ENCODE measurements around the gene ITGB1BP2.
A peak's percentile ranks its signal among the peaks of the same experiment; 100 is the strongest.
"Not testable (repeated sequence)": the region's sequence is repeated elsewhere in the genome, so short reads cannot be mapped to it uniquely, and the experiment has no call there.

Gene ITGB1BP2

DNA sequence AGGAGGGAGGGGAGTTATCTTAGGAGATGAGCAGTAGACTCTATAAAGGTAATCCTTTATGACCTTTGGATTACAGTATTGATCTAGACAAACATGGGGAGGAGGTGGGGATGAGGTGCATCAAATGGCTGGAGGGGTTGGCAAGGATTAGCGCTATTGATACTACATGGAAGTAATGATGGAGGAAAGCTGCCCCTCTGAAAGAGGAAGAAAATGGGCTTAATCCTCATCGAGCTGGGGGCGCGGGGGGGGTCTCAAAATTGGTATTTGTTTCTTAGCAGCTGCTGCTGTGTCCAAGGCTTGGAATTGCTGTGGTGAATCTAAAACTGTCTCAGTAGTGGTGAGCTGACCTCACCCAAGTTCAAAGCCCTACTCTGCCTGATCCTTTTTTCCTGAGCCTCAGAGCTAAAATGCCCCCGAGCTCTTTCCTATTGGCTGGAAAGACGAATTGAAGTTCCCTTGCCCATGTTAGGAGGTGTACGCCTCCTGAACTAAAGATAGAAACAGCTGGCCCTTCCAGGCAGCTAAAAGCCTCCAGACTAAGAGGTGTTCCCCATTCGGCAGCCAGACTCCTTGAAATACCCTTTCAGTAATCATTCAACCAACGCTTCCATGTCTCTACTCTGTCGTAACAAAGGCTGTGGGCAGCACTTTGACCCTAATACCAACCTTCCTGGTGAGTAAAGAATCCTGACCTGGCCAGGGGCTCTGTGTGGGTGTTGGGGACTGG, at the start of gene ITGB1BP2:
Gene ITGB1BP2 (plus strand): TSS at position 556 of the 730 bp plus-strand sequence. CDS start 57 bp downstream, at position 613.
- no peak for DNase-seq (ENCODE audit: low read depth in 2 of 2)

GRCh38 chrX:71252221-71252620, 49.3 kb upstream of the ITGB1BP2 start:
- no peak for DNase-seq (ENCODE audit: low read depth in 2 of 2)

GRCh38 chrX:71253253-71254091, 48.1 kb upstream of the ITGB1BP2 start:
- DNase-seq (ENCODE audit: low read depth in 2 of 2), result no peak

GRCh38 chrX:71254092-71254963, 47.2 kb upstream of the ITGB1BP2 start, which contains the start of gene ZMYM3:
TSS of gene ZMYM3 (minus strand) at chrX:71254140. CDS start at chrX:71253255, 885 bp downstream.
- peak; percentile 52 to 58 for DNase-seq (ENCODE audit: low read depth in 2 of 2)

- DNase-seq (ENCODE audit: low read depth in 2 of 2), result no peak
These were observed 45.5 kb upstream of the ITGB1BP2 start for GRCh38 chrX:71256051-71256450.

DNA sequence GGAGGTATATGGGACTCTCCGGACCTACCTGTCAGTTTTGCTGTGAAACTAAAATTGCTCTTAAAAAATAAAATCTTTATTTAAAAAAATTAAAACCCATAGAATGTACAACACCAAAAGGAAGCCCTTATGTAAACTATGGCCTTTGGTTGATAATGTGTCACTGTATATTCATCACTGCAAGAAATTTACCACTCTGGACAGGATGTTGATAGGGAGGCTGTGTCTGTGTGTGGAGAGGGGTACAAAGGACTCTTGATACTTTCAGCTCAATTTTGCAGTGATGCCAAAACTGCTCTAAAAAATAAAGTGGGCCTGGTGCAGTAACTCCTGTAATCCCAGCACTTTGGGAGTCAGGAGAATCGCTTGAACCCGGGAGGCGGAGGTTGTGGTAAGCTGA, 44.7 kb upstream of the ITGB1BP2 start:
- no peak for DNase-seq (ENCODE audit: low read depth in 2 of 2)

- DNase-seq (ENCODE audit: low read depth in 2 of 2), result not testable (repeated sequence)
These were observed 32.9 kb upstream of the ITGB1BP2 start for GRCh38 chrX:71268624-71269023.

- no peak for DNase-seq (ENCODE audit: low read depth in 2 of 2)
These were observed 31.7 kb upstream of the ITGB1BP2 start for GRCh38 chrX:71269801-71270395.

- not testable (repeated sequence) for DNase-seq (ENCODE audit: low read depth in 2 of 2)
These were observed 29.2 kb upstream of the ITGB1BP2 start for GRCh38 chrX:71272313-71272712.

DNA sequence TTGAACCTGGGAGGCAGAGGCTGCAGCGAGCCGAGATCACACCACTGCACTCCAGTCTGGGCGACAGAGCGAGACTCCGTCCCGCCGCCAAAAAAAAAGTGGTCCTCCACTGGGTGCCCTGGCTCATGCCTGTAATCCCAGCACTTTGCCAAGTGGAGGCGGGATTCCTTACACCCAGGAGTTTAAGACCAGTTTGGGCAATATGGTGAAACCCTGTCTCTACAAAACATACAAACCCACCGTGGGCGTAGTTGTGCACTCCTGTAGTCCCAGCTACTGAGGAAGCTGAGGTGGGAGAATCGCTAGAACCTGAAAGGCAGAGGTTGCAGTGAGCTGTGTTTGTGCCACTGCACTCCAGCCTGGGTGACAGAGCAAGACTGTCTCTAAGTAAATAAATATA, 20.2 kb upstream of the ITGB1BP2 start:
- DNase-seq (ENCODE audit: low read depth in 2 of 2), result not testable (repeated sequence)

DNA sequence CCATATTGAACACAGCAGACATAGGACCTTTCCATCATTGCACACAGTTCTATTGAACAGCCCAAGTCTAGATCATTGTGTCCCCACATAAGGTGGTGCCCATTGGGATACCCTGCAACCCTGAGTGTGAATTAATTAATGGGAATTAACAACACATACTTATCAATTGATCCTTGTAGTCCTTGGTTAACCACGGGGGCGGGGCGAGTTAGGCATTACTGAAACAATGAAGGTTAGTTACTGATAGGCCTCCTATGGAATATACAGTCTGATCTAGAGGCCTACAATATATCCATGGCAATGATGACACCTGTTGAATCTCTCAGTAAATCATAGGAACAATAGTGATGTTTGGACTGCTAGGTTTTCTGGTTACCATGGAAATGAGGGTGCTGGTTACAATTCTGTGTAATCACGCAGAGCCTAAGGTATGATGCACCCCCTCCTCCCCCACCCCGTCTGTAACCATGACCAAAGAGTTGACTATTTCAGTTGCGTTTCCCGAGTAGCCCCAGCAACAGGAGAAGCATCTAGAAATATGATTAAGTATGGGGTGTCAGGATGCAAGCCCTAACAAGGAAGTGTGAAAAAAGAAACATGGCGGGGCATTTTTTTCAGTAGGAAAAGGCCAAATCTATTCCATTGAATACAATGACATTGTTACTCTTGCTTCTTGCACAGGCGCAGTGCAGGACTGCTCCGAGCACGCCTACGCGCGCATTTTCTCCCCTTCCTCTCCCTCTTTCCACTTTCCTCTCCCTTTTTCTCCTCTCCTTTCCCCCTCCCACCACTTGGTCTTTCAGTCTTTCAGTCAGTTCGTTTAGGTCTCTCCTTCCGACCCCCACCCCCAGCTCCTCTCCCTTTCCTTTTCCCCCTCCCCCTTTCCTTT, 18.8 kb upstream of the ITGB1BP2 start:
- peak in 1 of 2 donors; percentile 3 for DNase-seq (ENCODE audit: low read depth in 2 of 2)

- peak; percentile 53 to 79 for DNase-seq (ENCODE audit: low read depth in 2 of 2)
These were observed 18.0 kb upstream of the ITGB1BP2 start, which contains the start of gene NONO for GRCh38 chrX:71283403-71284143. TSS of gene NONO (plus strand) at chrX:71283635. CDS start at chrX:71290638, 7,003 bp downstream.

DNA sequence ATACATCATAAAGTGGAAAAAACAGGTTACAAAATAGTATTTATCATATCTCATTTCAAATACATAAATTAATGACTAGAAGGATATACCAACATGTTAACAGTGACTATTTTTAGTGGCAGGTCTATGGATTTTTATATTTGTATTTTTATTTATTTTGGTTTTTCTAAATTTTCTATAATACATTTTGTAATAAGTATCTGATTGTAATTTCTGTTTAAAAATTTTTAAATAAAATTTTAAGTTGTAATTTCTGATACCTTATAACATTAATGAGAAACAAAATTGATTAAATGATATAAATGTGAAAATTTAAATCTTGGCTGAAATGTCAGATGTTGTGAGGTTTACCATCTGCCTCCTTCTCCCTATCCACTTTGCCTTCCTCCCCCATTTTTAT, 15.6 kb upstream of the ITGB1BP2 start:
- no peak for DNase-seq (ENCODE audit: low read depth in 2 of 2)

- DNase-seq (ENCODE audit: low read depth in 2 of 2), result no peak
These were observed 10.2 kb upstream of the ITGB1BP2 start for GRCh38 chrX:71291381-71291780.

DNA sequence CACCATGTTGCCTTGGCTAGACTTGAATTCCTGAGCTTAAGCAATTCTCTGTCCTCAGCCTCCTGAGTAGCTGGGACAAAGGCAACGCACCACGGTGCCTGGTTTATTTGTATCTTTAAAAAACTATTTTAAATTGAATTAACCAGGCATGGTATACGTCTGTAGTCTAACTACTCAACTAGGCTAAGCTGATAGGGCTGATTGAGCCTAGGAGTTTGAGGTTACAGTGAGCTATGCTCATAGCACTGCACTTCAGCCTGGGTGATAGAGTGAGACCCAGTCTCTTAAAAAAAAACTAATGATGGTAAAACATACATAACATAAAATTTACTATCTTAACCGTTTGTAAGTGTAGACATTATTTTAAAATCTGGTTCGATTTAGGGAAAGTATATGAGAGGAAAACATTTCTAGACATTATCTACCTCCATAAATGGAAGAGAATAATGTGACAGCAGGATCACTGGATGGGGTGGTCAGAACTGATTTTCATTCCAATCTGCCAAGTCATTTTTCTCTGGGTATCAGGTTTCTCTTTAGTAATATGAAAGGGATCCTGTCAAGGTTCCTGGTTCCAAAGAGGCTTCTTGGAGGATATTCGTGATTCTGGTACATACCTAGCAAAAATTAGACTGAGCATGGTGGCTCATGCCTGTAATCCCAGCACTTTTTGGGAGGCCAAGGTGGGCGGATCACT, 8.7 kb upstream of the ITGB1BP2 start:
- DNase-seq (ENCODE audit: low read depth in 2 of 2), result no peak

DNA sequence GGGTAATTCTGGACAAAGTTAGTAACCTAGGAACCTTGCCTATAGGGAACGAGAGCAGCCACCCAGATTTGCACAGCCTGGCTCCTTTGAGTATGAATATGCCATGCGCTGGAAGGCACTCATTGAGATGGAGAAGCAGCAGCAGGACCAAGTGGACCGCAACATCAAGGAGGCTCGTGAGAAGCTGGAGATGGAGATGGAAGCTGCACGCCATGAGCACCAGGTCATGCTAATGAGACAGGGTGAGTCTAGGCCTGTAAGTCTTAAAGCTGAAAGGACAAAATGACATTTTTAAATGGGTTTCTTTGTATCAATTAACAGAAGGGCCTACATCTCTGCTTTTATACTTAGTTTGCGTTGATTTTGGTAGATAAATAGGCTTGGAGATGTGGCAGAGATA, 4.7 kb upstream of the ITGB1BP2 start:
- DNase-seq (ENCODE audit: low read depth in 2 of 2), result no peak

DNA sequence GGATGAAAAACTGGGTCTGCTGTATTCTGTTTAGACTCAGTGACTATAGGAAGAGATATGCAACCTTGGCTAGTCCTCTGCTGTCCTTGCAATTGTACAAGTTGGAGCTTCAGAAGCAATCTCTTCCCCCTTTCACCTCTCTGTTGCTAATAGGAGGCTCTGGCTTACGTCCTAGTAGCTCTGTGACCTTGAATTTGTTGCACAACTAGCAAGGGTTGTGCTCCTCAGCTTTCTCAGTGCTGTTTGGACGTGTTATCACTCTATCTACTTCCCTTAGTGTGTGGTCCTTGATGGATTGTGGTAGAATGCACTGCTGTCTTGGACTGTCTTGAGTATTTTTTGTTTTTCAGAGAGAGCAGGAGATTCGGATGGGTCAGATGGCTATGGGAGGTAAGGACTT, 3.4 kb upstream of the ITGB1BP2 start:
- DNase-seq (ENCODE audit: low read depth in 2 of 2), result no peak

GRCh38 chrX:71300064-71300463, 1.5 kb upstream of the ITGB1BP2 start:
- DNase-seq (ENCODE audit: low read depth in 2 of 2), result not testable (repeated sequence)

DNA sequence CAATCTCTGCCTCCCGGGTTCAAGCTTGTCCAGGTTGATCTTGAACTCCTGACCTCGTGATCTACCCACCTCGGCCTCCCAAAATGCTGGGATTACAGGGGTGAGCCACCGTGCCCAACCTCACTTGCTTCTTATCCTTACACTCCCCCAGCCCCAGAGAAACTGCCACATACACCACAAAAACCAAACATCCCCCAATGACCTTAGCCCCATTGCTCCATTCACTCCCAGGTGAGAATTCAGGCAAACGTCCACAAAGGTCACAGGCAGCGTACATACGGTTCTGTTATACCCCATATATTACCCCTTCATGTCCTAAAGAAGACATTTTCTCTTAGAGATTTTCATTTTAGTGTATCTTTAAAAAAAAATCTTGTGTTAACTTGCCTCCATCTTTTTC, 1.1 kb upstream of the ITGB1BP2 start:
- DNase-seq (ENCODE audit: low read depth in 2 of 2), result not testable (repeated sequence)

Data from activated CD8-positive, alpha-beta memory T cell treated with anti-CD3 and anti-CD28 coated beads for 4 hours (primary cell).